OCI-LY1 (cell line): Measurements from ENCODE around the gene DDX1.

Experiments
- CTCF ChIP-seq: fragments of 200-600 bp; sonication (generic), shearing (Covaris generic); IDR thresholded peaks from 2 replicates; pipeline ENCODE4 v1.5.1; 2017; ENCODE audit warnings: mild to moderate bottlenecking, antibody characterized with exemption, low read length, moderate library complexity, mixed read lengths
- EZH2 ChIP-seq: fragments of 200-600 bp; sonication (generic), shearing (Covaris generic); IDR thresholded peaks from 2 replicates; pipeline ENCODE4 v1.8.0; 2017; ENCODE audit warnings: borderline replicate concordance, mixed run types, mild to moderate bottlenecking, antibody characterized with exemption, low read length, moderate library complexity, mixed read lengths

DNA sequence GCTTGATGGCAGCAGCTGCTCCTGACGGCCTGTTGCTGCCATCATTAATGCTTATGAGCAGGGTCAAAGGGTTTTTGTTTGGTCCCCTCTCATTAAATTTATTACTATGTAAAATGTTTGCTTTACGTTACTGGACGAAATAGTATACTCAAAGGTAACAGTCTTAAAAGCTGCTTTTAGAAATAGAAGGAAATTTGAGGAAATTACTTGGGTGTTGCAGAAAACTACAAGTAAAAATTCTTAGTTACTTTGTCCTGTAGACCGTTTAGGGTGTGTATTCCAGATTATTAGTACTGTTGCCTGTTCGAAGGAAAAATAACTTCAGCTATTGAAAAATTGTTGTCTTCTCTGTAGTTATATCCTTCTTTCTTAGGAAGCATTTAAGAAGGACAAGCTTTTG is 27.8 kb downstream of the DDX1 start:
- TF ChIP-seq EZH2 (no peak), CTCF (no peak)
